ENCODE data around the gene GHR.

DNA sequence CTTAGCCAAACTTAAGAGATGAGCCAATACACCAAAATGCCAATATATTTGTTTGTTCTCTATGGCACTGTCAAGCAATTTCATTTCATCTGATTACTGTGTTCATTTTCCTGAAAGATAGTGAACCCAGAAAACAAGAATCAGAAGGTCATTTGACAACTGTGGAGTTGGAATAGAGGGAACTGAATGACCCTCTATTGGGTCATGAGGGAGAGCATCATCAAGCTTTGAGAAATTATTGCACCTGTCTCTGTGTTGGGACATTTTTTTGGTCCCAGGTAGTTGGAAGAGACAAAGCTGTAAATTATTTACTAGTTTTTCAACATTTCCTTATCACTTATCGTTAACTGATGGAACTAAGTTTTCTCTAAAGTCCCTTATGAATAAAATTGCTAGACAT is 129.4 kb downstream of the GHR start:
- TF ChIP-seq, protein P1, sequence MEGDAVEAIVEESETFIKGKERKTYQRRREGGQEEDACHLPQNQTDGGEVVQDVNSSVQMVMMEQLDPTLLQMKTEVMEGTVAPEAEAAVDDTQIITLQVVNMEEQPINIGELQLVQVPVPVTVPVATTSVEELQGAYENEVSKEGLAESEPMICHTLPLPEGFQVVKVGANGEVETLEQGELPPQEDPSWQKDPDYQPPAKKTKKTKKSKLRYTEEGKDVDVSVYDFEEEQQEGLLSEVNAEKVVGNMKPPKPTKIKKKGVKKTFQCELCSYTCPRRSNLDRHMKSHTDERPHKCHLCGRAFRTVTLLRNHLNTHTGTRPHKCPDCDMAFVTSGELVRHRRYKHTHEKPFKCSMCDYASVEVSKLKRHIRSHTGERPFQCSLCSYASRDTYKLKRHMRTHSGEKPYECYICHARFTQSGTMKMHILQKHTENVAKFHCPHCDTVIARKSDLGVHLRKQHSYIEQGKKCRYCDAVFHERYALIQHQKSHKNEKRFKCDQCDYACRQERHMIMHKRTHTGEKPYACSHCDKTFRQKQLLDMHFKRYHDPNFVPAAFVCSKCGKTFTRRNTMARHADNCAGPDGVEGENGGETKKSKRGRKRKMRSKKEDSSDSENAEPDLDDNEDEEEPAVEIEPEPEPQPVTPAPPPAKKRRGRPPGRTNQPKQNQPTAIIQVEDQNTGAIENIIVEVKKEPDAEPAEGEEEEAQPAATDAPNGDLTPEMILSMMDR (IDR thresholded peaks at IDR 0.05): no peak
- TF ChIP-seq POLR2AphosphoS5 (IDR thresholded peaks at IDR 0.05): no peak
